ENCODE results near the gene CDRT15.
A peak's percentile ranks its signal among the peaks of the same experiment; 100 is the strongest.
"Not testable (repeated sequence)": the region's sequence is repeated elsewhere in the genome, so short reads cannot be mapped to it uniquely, and the experiment has no call there.

The CDRT15 gene

GRCh38 chr17:14206891-14207290, 29.8 kb downstream of the CDRT15 start:
- DNase-seq (ENCODE audit: low read depth): no peak

DNA sequence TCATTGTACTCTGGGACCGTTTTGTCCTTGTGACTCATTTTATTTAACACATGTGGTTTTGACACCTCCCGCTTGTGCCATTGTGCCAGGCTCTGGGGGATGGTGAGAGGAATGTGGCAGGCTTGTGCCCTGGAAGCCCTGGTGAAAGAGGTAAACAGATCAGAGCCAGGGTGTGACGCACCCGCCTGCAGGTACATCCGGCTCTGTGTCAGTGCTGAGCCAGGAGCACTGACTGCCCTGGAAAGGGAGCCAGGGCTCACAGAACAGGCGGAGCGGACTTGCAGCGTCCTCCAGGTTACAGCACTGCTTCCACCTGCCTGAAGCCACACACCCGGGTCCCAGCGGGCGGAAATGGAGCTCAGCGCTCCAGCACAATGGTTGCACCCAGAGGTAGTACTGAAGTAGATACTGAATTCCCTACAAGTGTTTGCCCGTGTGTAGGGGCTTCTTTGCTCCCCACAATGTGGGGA, 30.6 kb downstream of the CDRT15 start:
- peak; percentile 57 for DNase-seq (ENCODE audit: low read depth)

GRCh38 chr17:14205380-14205779, 31.3 kb downstream of the CDRT15 start:
- DNase-seq (ENCODE audit: low read depth): no peak

DNA sequence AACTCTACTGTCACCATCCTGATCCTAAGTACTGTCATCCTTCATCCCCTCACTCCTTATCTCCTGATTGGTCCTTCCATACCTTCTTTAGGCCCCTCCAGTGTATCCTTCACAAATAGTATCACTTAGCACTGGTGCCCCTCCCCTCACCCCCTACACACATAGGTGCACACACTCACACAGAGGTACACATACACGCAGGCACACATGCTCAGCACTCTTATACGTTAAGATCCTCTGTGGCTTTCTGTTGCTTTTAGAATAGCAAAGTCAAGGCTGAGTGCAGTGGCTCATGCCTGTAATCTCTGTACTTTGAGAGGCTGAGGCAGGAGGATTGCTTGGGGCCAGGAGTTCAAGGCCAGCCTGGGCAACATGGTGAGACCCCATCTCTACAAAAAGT, 32.1 kb downstream of the CDRT15 start:
- DNase-seq (ENCODE audit: low read depth): no peak

- no peak for DNase-seq (ENCODE audit: low read depth)
Measured at GRCh38 chr17:14204084-14204483, 32.6 kb downstream of the CDRT15 start.

GRCh38 chr17:14203388-14203787, 33.3 kb downstream of the CDRT15 start:
- no peak for DNase-seq (ENCODE audit: low read depth)

DNA sequence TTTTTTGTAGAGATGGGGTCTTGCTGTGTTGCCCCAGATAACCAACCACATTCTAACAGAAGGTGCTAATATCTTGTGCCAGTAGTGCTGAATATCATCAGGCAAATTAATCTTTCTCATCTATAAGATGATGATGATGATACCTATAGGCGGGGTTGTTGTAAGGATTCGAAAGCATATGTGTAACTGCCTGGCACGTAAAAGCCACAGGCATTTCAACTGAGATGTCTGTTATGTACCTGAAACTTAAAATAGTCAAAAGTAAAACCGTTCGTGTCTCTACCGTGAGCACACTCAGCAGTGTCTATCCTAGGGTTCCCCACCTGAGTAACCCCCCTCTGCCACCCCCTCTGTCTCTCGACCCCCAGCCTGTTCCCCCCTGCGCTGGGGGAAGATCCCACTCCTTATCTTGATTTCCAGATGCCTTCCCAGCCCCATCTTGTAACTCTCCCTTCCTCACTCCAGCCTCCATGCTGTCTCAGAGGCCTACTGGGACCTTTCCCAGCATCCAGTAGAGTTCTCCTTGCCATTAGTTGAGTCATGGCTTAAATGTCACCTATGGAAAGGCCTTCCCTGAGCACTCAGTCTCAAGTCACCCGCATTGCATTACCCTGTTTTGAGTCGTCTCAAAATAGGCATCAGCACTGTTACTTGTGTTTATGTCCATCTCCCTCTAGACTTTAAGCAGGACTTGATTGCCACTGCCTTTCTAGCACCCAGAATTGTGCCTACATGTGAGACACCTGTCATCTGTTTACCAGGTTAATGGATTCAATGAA, 34.1 kb downstream of the CDRT15 start:
- DNase-seq (ENCODE audit: low read depth): no peak

- no peak for DNase-seq (ENCODE audit: low read depth)
Measured at GRCh38 chr17:14201988-14202380, 34.7 kb downstream of the CDRT15 start.

DNA sequence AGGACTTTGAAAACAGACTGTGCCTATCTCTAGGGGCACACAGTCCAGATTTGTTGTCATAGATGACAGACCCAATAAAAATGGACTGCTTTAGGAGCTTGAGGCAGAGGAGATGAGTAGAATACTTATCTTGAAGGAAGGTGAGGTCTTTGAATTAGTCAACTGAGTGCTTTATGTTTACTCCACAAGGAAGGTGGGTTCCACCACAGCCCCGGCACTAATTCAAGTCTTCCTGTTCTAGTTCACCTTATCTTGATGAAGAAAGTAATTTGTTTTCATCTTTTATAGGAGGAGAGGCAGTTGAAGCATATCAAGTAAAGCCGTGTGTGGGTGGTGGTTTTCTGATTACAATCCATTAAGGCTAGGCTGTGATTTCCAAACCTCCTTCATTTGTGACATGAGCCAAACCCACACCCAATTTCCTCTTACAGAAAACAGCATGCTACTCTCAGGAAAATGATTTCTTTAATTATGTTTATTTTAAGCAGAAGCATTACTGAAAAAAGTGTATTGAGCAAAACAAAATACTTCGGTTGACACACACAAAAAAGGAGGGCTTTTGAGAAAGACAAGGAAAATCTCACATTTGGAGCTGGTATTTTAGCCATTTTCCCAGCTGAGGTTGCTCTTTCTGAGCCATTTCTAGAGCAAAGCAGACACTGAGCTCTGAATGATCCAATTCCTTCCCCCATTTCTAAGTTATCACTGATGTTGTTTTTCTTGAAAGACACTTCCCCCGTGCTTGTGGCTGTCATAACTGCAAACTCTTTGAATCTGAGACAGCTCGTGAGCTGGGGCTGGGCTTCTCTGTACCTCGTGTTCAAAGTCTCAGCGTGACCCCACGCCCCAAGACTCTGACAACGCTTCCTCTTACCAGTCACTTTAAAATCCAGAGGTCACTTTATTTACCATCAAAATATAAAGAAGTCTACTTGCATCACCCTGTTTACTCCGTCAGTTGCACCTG, 35.4 kb downstream of the CDRT15 start:
- DNase-seq (ENCODE audit: low read depth): peak; percentile 41

- no peak for DNase-seq (ENCODE audit: low read depth)
Measured at GRCh38 chr17:14200354-14200753, 36.3 kb downstream of the CDRT15 start.

DNA sequence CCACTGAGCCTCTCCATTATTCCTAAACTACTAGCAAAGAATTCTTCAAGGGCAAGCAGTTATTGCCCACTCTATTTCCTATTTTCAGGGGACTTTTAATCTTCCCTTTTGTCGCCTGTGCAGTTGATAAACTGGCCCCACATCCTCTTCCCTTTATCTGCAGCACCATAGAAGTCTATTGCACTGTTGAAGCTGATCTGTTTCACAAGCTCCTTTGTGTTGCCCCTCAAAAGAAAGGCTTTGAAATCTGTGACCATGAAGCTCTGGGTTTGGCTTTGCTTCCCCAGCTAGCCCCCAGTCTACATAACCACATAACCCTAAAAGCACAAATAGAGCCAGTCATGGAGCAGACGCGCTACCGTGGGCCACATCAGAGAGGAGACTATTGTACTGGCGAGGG, 37.1 kb downstream of the CDRT15 start:
- no peak for DNase-seq (ENCODE audit: low read depth)

DNA sequence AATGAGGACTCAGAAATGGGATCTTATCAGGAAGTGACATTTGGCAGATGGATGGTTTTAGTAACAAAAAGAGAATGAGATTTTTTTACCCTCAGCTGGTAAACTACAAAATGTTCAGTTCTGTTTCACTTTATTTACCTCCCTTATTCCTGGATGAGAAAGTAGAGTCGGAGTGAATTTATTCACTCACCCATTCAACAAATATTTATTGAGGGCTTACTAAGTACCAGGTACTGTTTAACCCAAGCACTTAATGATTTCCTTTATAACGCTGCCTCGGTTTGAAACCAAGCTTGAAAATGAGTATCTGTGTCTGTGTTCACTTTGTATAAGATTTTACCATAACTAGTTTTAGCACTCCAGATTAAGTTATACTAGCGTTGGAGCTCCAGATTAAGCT, 38.1 kb downstream of the CDRT15 start:
- DNase-seq (ENCODE audit: low read depth): no peak

DNA sequence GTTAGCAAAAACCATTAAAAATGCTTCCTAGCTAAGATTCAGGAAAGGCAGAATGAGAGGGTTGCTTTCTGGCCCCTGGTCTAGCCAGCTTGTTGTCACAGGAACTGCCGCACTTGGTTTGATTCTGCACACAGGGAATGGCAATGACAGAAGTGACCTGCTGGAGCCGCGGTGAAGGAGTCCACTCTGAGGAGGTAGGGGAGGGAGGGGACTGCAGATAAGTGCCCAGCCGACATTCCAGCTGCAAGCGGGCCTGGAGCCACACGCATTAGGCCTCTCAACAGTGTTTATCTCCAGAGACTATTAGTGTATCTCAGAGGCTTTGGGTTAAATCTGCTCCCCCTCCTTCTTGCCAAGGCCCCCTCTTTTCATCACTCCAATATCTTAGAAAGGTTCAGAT, 38.6 kb downstream of the CDRT15 start:
- no peak for DNase-seq (ENCODE audit: low read depth)

DNA sequence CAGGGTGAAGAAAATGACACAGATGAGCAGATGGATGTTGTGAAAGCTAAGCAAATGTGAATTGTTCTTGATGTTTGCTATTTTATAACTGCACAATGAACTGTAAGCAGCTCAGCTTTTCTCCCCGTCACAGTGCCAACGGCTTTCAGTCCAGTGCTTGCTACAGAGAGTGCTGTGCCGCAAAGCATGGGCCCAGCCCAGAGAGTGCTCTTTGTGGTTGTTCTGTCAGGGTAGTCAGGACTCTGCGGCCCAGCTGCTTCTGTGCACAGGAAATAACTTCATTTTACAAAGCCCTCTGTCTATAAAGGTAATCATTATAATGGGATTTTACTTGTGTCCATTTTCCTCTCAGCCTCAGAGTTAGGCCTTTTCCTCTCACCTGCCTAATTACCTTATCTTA, 39.1 kb downstream of the CDRT15 start:
- peak; percentile 31 for DNase-seq (ENCODE audit: low read depth)

DNA sequence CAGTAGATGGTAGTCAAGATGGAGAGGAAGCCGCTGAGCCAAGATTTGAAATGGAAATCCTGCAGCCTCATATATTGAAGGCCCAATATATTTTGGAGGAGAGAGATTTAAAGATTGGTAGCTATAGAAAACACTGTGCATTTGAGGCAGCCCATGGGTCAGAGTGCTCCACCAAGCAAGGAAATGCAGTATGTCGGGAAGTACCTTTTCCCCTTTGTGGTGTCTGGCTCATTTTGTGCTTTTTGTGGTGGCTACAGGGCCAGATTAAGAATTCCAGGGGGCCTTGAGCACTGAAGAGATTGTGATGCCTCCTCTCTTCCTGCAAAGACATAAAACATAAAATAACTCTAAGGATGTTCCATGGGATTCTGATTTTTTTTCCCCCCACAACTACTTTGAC, 39.6 kb downstream of the CDRT15 start:
- no peak for DNase-seq (ENCODE audit: low read depth)

- DNase-seq (ENCODE audit: low read depth): no peak
Measured at GRCh38 chr17:14196377-14196997, 40.2 kb downstream of the CDRT15 start.

DNA sequence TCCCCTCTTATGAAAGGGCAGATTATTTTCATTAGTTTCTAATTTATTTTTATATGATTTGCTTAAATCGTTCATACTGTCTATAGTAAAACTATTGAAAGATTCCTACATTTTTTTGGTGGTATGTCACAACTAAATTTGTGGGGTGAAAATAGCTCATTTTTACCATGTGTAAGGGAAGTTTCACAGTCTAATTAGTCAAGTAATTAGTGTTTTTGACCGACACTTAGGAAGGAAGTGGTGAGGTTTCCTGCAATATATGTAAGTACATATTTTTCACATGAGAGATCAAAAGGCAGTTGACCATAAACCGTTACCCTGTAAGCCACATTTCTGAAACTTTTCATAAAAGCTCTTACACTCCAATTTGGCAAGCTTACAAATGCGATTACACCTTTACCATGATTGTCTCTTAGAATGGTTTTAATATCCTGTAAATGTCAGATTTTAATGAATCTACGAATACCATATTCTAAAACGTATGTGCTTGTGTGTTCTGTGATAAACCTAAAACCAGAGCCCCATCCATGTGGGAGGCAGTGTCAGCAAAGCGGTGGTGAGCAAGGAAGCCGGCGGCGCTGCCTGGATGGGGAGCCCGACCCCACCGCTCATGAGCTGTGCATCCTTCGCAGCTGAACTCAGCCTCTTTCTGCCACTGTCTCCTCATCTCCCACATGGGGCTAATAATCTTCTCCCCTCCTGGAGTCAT, 43.9 kb downstream of the CDRT15 start:
- DNase-seq (ENCODE audit: low read depth): not testable (repeated sequence)

- DNase-seq (ENCODE audit: low read depth): not testable (repeated sequence)
Measured at GRCh38 chr17:14192039-14192438, 44.6 kb downstream of the CDRT15 start.

- not testable (repeated sequence) for DNase-seq (ENCODE audit: low read depth)
Measured at GRCh38 chr17:14191469-14191868, 45.2 kb downstream of the CDRT15 start.

DNA sequence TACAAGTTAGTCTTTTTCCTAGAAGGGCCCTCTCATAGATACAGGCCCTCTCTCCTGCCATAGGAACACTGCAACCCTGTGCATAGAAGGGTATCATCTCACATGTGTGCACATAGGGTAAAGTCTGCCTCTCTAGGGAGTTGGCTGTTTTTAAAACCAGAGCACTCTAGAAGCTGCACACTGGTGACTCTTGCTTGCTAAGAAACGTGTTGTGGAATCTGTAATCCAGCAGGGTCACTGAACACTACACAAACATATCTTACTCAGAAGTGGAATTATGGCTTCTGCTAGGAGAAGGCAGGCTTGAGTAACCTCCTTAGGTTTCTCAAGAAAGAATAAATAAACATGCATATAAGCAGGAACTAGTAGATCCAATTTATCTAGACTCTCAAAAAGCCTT, 45.9 kb downstream of the CDRT15 start:
- not testable (repeated sequence) for DNase-seq (ENCODE audit: low read depth)

DNA sequence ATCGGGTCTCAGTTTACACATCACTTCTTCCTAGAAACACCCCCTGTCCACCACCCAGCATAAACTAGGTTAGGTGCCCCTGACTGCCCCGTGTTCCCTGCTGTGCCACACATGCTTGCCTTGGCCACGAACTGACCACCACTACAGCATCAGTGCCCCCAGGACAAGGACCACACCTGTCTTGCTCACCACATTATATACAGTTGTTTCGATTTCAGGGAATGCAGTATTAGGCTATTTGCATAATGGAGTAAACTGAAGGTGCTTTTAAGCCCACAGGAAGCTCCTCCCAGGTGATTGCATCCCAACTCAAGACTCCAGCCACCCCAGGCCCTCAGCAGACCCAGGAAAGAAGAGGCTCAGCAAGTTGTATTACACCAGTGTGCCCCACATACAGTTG, 50.2 kb downstream of the CDRT15 start:
- DNase-seq (ENCODE audit: low read depth): not testable (repeated sequence)

Measured in activated T-cell treated with anti-CD3 and anti-CD28 coated beads for 1 hour (primary cell).